Heart left ventricle (tissue), 16 donors: Measurements from ENCODE around the gene PRRC2C. TPM values are rescaled to one million over a fixed set of nuclear protein-coding genes. Genes with fewer than 3 reads are reported as not detected.

Experiments used
- ATAC-seq, 4 donors: fragments of 200-7000 bp; cut with Tn5 transposase; one replicate each; pipeline ENCODE4 v1.9.1; 2020 to 2022; ENCODE audit warnings: moderate library complexity in 4 of 4, mild to moderate bottlenecking in 3 of 4, moderate number of reproducible peaks in 1 of 4
- DNase-seq, 5 donors: peaks; one replicate each; pipeline ENCODE4 v3.0.0-alpha.2; 2020
- H3K27ac ChIP-seq, 12 donors: fragments of 200-600 bp; sonication (generic) in 4 of 12; one replicate each; pipeline versions ENCODE4 v1.5.0 to v1.8.0; 2016 to 2022; ENCODE audit warnings: mild to moderate bottlenecking in 2 of 12
- H3K27me3 ChIP-seq, 9 donors: fragments of 200-600 bp; sonication (generic) in 2 of 9; one replicate each; pipeline versions ENCODE4 v1.5.1 to v1.8.0; 2016 to 2022; ENCODE audit warnings: mild to moderate bottlenecking in 3 of 9
- H3K36me3 ChIP-seq, 9 donors: fragments of 200-600 bp; sonication (generic) in 2 of 9; one replicate each; pipeline versions ENCODE4 v1.5.0 to v1.8.0; 2018 to 2022; ENCODE audit warnings: mild to moderate bottlenecking in 2 of 9
- H3K4me1 ChIP-seq, 12 donors: fragments of 200-600 bp; sonication (generic) in 4 of 12; one replicate each; pipeline versions ENCODE4 v1.5.0 to v1.8.0; 2016 to 2022; ENCODE audit warnings: mild to moderate bottlenecking in 3 of 12
- H3K4me3 ChIP-seq, 12 donors: fragments of 200-600 bp; sonication (generic) in 4 of 12; one replicate each; pipeline versions ENCODE4 v1.5.0 to v1.8.0; 2017 to 2022; ENCODE audit warnings: mild to moderate bottlenecking in 9 of 12, moderate library complexity in 4 of 12
- H3K9me3 ChIP-seq, 12 donors: fragments of 200-600 bp; sonication (generic) in 4 of 12; one replicate each; pipeline versions ENCODE4 v1.5.0 to v1.8.0; 2016 to 2022; ENCODE audit warnings: mild to moderate bottlenecking in 1 of 12
- POLR2A ChIP-seq, 2 donors: fragments of 450-650 bp; IDR thresholded peaks; one replicate each; pipeline ENCODE4 v1.6.1; 2017; ENCODE audit warnings: antibody characterized with exemption in 2 of 2, mild to moderate bottlenecking in 2 of 2, moderate library complexity in 2 of 2
- WGBS, 4 donors: extraction: QIAGEN DNeasy Blood & Tissue Kit in 2 of 4; methylation state at CpG; one replicate each; pipeline versions ENCODE4 v1.1.5 to v1.1.7; 2013 to 2018; 5-methylcytosine and 5-hydroxymethylcytosine counted together
- intact Hi-C, 10 donors: fragments of 100-400 bp; cut with DNase I; formaldehyde crosslinking; loops; one replicate each; pipeline versions ENCODE4 v1.11.1 to v1.14.2; 2022
- polyA plus RNA-seq, 2 donors: library from polyadenylated mRNA; stranded (reverse); fragments of 200-250 nt; gene quantifications; one replicate each; pipeline ENCODE4 v1.2.3, GENCODE V29; 2013
- total RNA-seq, 9 donors: library from RNA; depleted of rRNA in 2 of 9; stranded (reverse); fragments of >200 nt in 2 of 9; fragmentation: NEBNext Ultra II Directional in 3 of 9; extraction: Animal tissue kit (Norgen Biotek cat#: 25700) in 3 of 9; gene quantifications; one replicate each; pipeline versions ENCODE4 v1.1.0 to v1.2.4, GENCODE V29; 2016 to 2023
- TF ChIP-seq, protein P1 (sequence below), 12 donors: fragments of 200-600 bp; sonication (generic) in 4 of 12; IDR thresholded peaks; one replicate each; pipeline versions ENCODE4 v1.5.0 to v1.8.0; 2018 to 2022; ENCODE audit warnings: antibody characterized with exemption in 12 of 12, mild to moderate bottlenecking in 5 of 12
- donor health status: ischemic (EF 13 %, LVEDD 7.1; RV severe dilation, severe dysfunction).
- donor health status: healthy with polysubstance abuse.
- donor health status: DM: no; HTN: yes; CAD: no.
- donor health status: DM: no; HTN: no; CAD: no.
- donor health status: ischemic (EF 25% LVEDD 6.9; RV normal size, moderate dysfunction).
- donor health status: ischemic (EF 25% LVEDD 5.7; RV mildly dilated, moderate dysfunction).
- donor health status: healthy.
- donor health status: DM: yes; HTN: yes; CAD: no.
- donor health status: ischemic (EF 35%, LVEDD 5.7; RV mildly dilated, moderate dysfunction).
- donor health status: nonischemic (EF 11% LVEDD 7.7; RV severe dilation, severe dysfunction).
- donor health status: DM: yes; HTN: yes; CAD: no.
- donor health status: PGD.
- donor health status: ischemic (EF 29% LVEDD 5.4; RV normal size, mild dysfunction).
- donor health status: nonischemic (EF 23%, LVEDD 6.1; RV moderate dilation, normal function).

PRRC2C gene
- total and polyA plus RNA-seq, 11 donors, result 21.1 to 107 (median 50.0) TPM

DNA sequence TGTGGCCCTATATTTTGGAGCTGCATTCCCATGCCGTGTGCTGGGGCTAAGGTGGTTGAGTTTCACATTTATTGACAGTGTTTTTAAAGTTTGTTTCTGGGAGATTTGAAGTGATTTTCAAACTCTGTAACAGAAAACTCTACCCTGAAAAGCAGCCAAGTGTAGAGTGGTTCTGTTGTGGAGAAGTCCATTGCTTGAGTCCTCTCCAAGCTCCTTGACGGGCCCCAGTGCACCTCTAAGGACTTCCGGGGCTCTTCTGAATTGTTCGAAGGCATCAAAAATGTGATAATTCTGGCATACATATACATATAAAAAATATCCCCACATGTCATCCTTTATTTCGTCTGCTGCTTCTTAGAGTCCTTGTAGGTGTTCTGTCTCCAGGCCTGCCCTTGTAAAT, 141.7 kb downstream of the PRRC2C start:
- WGBS, 4 donors, result 74 to 87% (median 78%) methylated on average over 5 of the region's 5 CpGs
- no peaks in the 10 kb centered on the region for H3K4me1 ChIP-seq
- DNase-seq (no peak), ATAC-seq (no peak)
- no peak overlapping the region for H3K27ac ChIP-seq
- H3K9me3 ChIP-seq, result peaks cover 0 to 5% (median 0%) of the 10 kb centered on the region in 12 donors
- intact Hi-C loops, result no loop called here
- H3K36me3 ChIP-seq, result no peaks in the 10 kb centered on the region
- H3K27me3 ChIP-seq, result no peaks in the 10 kb centered on the region
- TF ChIP-seq POLR2A (IDR thresholded peaks at IDR 0.05), result no peak
- TF ChIP-seq, protein P1, sequence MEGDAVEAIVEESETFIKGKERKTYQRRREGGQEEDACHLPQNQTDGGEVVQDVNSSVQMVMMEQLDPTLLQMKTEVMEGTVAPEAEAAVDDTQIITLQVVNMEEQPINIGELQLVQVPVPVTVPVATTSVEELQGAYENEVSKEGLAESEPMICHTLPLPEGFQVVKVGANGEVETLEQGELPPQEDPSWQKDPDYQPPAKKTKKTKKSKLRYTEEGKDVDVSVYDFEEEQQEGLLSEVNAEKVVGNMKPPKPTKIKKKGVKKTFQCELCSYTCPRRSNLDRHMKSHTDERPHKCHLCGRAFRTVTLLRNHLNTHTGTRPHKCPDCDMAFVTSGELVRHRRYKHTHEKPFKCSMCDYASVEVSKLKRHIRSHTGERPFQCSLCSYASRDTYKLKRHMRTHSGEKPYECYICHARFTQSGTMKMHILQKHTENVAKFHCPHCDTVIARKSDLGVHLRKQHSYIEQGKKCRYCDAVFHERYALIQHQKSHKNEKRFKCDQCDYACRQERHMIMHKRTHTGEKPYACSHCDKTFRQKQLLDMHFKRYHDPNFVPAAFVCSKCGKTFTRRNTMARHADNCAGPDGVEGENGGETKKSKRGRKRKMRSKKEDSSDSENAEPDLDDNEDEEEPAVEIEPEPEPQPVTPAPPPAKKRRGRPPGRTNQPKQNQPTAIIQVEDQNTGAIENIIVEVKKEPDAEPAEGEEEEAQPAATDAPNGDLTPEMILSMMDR (IDR thresholded peaks at IDR 0.05), result no peak
- H3K4me3 ChIP-seq, result no peak overlapping the region

DNA sequence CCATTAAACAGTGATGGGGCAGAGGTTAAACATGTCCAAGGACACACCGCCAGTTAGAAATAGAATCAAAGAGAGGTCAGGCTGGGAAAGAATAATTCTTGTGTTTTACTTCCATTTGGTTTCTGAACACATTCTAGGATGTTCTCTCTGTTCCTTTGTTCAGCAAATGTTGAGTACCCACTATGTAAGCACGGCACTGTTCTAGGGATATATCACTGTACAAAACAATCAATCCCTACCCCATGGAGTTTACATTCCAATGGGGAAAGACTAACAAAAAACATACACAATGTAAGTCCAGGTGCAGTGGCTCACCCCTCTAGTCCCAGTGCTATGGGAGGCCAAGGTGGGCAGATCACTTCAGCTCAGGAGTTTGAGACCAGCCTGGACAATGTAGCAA, 142.9 kb downstream of the PRRC2C start:
- H3K27ac ChIP-seq, result no peak overlapping the region
- WGBS, 4 donors, result 86 to 93% (median 91%) methylated on average over 2 of the region's 2 CpGs
- DNase-seq (no peak), ATAC-seq (no peak)
- H3K4me3 ChIP-seq, result no peak overlapping the region
- TF ChIP-seq, protein P1 (IDR thresholded peaks at IDR 0.05), result no peak
- no peak for TF ChIP-seq POLR2A (IDR thresholded peaks at IDR 0.05)
- intact Hi-C loops, result no loop called here
- no peaks in the 10 kb centered on the region for H3K27me3 ChIP-seq
- no peaks in the 10 kb centered on the region for H3K4me1 ChIP-seq
- H3K36me3 ChIP-seq, result no peaks in the 10 kb centered on the region
- peaks cover 0 to 6% (median 0%) of the 10 kb centered on the region in 12 donors for H3K9me3 ChIP-seq

DNA sequence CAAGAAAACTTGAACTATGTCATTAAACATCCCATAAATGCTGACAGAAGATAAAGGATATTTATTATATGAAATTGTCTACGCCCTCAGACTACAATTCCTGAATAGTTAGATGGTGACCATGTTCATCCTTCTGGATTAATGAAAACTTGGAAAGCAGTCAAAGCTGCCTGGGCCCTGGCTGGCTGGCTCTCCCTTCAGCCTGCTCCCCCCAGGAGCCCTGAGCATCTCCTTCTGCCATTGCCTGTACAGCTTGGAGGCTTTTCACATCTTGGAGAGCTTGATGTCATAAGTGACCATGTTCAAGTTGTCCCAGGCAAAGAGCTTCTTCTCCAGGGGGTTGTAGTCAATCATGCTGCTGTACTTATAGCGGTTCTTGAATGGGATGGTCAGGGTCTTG, 150.3 kb downstream of the PRRC2C start:
- Histone ChIP-seq H3K9me3 (peaks cover 0 to 6% (median 0%) of the 10 kb centered on the region in 12 donors), H3K4me3 (no peak overlapping the region), H3K36me3 (no peaks in the 10 kb centered on the region), H3K27ac (no peak overlapping the region), H3K27me3 (no peaks in the 10 kb centered on the region), H3K4me1 (no peaks in the 10 kb centered on the region)
- intact Hi-C loops, result no loop called here
- 85 to 90% (median 86%) methylated on average over 2 of the region's 2 CpGs for WGBS, 4 donors
- DNase-seq (no peak), ATAC-seq (no peak)
- TF ChIP-seq, protein P1 (IDR thresholded peaks at IDR 0.05), result no peak
- TF ChIP-seq POLR2A (IDR thresholded peaks at IDR 0.05), result no peak

DNA sequence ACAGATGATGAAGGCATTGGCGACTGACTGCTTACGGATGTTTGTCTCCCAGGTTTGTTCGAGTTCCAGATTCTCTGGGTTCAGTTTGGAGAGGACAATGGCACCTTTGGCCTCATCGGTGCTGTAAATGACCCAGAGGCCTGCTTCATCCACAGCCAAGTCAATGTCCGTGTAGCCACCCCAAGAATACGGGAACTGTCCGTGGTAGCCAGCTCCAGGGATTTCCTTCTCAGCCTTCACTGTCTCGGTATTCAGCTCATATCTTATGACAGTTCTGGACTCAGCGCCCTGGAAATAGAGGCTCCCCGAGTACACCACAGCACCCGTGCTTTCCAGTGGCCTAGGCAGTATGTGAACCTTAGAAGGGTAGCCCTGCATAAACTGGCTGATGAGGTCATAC, 150.8 kb downstream of the PRRC2C start:
- DNase-seq (no peak), ATAC-seq (no peak)
- no peaks in the 10 kb centered on the region for H3K27me3 ChIP-seq
- H3K36me3 ChIP-seq, result no peaks in the 10 kb centered on the region
- TF ChIP-seq, protein P1 (IDR thresholded peaks at IDR 0.05), result no peak
- no peak for TF ChIP-seq POLR2A (IDR thresholded peaks at IDR 0.05)
- no peaks in the 10 kb centered on the region for H3K4me1 ChIP-seq
- no peak overlapping the region for H3K27ac ChIP-seq
- WGBS, 4 donors, result 69 to 78% (median 73%) methylated on average over 10 to 11 of the region's 11 CpGs
- intact Hi-C loops, result no loop called here
- H3K9me3 ChIP-seq, result peaks cover 0 to 6% (median 0%) of the 10 kb centered on the region in 12 donors
- H3K4me3 ChIP-seq, result no peak overlapping the region
